Measurements from ENCODE around the gene GPR39. TPM values are rescaled to one million over a fixed set of nuclear protein-coding genes. Genes with fewer than 3 reads are reported as not detected.

Gene GPR39
- total RNA-seq, 4 donors from 2014 or later, result 0.15 TPM; not detected in 3

- intact Hi-C loops (cut with DNase I; ENCODE audit: low total_unique reads), result no loop called here
- DNase-seq (no peak), ATAC-seq (no peak)
- H3K9me3 ChIP-seq, result no peaks in the 10 kb centered on the region
- no peaks in the 10 kb centered on the region for H3K36me3 ChIP-seq
- H3K27me3 ChIP-seq, result no peaks in the 10 kb centered on the region
- no peak overlapping the region for H3K27ac ChIP-seq
- H3K4me3 ChIP-seq, result no peak overlapping the region
- no peaks in the 10 kb centered on the region for H3K4me1 ChIP-seq
- no peak for TF ChIP-seq POLR2A (IDR thresholded peaks at IDR 0.05)
- no peak for TF ChIP-seq CTCF (IDR thresholded peaks at IDR 0.05 in 4 of 5, conservative IDR thresholded peaks at IDR 0.05 in 1 of 5)
- in situ Hi-C loops (cut with MboI; ENCODE audit: low sequenced_read_pairs in 4 of 4), result no loop called here
Observed at GRCh38 chr2:132640116-132640515, 223.5 kb downstream of the GPR39 start.

DNA sequence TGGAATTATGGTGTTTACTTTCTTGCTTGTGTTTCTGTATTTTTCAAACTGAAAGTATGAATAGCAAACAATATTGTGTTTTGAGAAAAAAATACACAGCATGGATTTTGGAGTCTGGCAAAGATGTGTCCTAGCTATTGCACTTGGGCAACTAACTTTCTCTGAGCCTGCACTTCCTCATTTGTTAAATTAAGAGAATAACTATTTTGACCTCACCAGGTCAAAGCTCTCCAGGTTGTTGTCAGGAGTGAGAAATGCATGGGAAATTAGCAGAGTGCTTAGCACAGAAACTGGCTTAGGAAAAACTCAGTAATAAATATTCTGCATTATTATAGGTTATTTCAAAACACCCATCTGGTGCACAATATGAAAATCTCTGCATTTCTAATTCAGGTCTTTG lies 225.2 kb downstream of the GPR39 start:
- DNase-seq, result no peak

GRCh38 chr2:132642415-132642814 lies 225.8 kb downstream of the GPR39 start:
- no peaks in the 10 kb centered on the region for H3K9me3 ChIP-seq
- no peak for DNase-seq
- intact Hi-C loops (cut with DNase I; ENCODE audit: low total_unique reads), result no loop called here
- no peak overlapping the region for H3K27ac ChIP-seq
- no peaks in the 10 kb centered on the region for H3K27me3 ChIP-seq
- no peak overlapping the region for H3K4me3 ChIP-seq
- H3K4me1 ChIP-seq, result no peaks in the 10 kb centered on the region
- no peak for ATAC-seq
- in situ Hi-C loops (cut with MboI; ENCODE audit: low sequenced_read_pairs in 4 of 4), result no loop called here
- H3K36me3 ChIP-seq, result no peaks in the 10 kb centered on the region
- TF ChIP-seq CTCF (IDR thresholded peaks at IDR 0.05 in 4 of 5, conservative IDR thresholded peaks at IDR 0.05 in 1 of 5) (no peak), POLR2A (IDR thresholded peaks at IDR 0.05) (no peak)

More for the DNA sequence above, 225.2 kb downstream of the GPR39 start:
- no peaks in the 10 kb centered on the region for H3K9me3 ChIP-seq
- intact Hi-C loops (cut with DNase I; ENCODE audit: low total_unique reads), result no loop called here
- TF ChIP-seq CTCF (IDR thresholded peaks at IDR 0.05 in 4 of 5, conservative IDR thresholded peaks at IDR 0.05 in 1 of 5) (no peak), POLR2A (IDR thresholded peaks at IDR 0.05) (no peak)
- ATAC-seq, result no peak
- H3K4me1 ChIP-seq, result no peaks in the 10 kb centered on the region
- no peaks in the 10 kb centered on the region for H3K27me3 ChIP-seq
- in situ Hi-C loops (cut with MboI; ENCODE audit: low sequenced_read_pairs in 4 of 4), result no loop called here
- no peaks in the 10 kb centered on the region for H3K36me3 ChIP-seq
- no peak overlapping the region for H3K4me3 ChIP-seq
- no peak overlapping the region for H3K27ac ChIP-seq

- no peaks in the 10 kb centered on the region for H3K36me3 ChIP-seq
- in situ Hi-C loops (cut with MboI; ENCODE audit: low sequenced_read_pairs in 4 of 4) (no loop called here), intact Hi-C loops (cut with DNase I; ENCODE audit: low total_unique reads) (no loop called here)
- H3K9me3 ChIP-seq, result no peaks in the 10 kb centered on the region
- no peaks in the 10 kb centered on the region for H3K27me3 ChIP-seq
- TF ChIP-seq POLR2A (IDR thresholded peaks at IDR 0.05) (no peak), CTCF (IDR thresholded peaks at IDR 0.05 in 4 of 5, conservative IDR thresholded peaks at IDR 0.05 in 1 of 5) (no peak)
- ATAC-seq (no peak), DNase-seq (no peak)
- H3K27ac ChIP-seq, result no peak overlapping the region
- H3K4me1 ChIP-seq, result no peaks in the 10 kb centered on the region
- no peak overlapping the region for H3K4me3 ChIP-seq
Observed at GRCh38 chr2:132645176-132645575, 228.6 kb downstream of the GPR39 start.

Data from gastrocnemius medialis (tissue), 4 donors.